IMR-90 (cell line): ENCODE data around the gene EXOC6B.

ENCODE experiments used
- CEBPB ChIP-seq: IDR thresholded peaks from 2 replicates; pipeline ENCODE4 v1.6.1; 2012; ENCODE audit warnings: low read depth, low read length, improper control_type of control experiment
- CTCF ChIP-seq: conservative IDR thresholded peaks from 2 replicates; pipeline ENCODE4 v1.5.1; 2012; ENCODE audit warnings: mild to moderate bottlenecking, low read depth, low read length, improper control_type of control experiment
- ELK1 ChIP-seq: fragments of 150-350 bp; IDR thresholded peaks from 2 replicates; pipeline ENCODE4 v1.6.1; 2016; ENCODE audit warnings: low read depth, mild to moderate bottlenecking, low read length, moderate library complexity, borderline replicate concordance
- MAFK ChIP-seq: IDR thresholded peaks from 2 replicates; pipeline ENCODE4 v1.6.1; 2012; ENCODE audit warnings: low read depth, low read length, improper control_type of control experiment
- MAZ ChIP-seq: IDR thresholded peaks from 2 replicates; pipeline ENCODE4 v1.6.1; 2012; ENCODE audit warnings: low read depth, mild to moderate bottlenecking, low read length, improper control_type of control experiment, moderate library complexity, borderline replicate concordance
- NFE2L2 ChIP-seq: fragments of 150-350 bp; IDR thresholded peaks from 2 replicates; pipeline ENCODE4 v1.6.1; 2016; ENCODE audit warnings: low read depth, mild to moderate bottlenecking, low read length
- POLR2A ChIP-seq: IDR thresholded peaks from 2 replicates; pipeline ENCODE4 v1.6.1; 2012; ENCODE audit warnings: mild to moderate bottlenecking, low read depth, low read length
- RAD21 ChIP-seq: IDR thresholded peaks from 2 replicates; pipeline ENCODE4 v1.6.1; 2012; ENCODE audit warnings: low read length, improper control_type of control experiment
- RCOR1 ChIP-seq: IDR thresholded peaks from 2 replicates; pipeline ENCODE4 v1.6.1; 2012; ENCODE audit warnings: mild to moderate bottlenecking, low read length, improper control_type of control experiment; ENCODE audit not compliant: insufficient replicate concordance
- RFX5 ChIP-seq: IDR thresholded peaks from 2 replicates; pipeline ENCODE4 v1.8.0; 2012; ENCODE audit warnings: low read depth, mild to moderate bottlenecking, low read length, moderate library complexity
- SMC3 ChIP-seq: fragments of 150-350 bp; IDR thresholded peaks from 2 replicates; pipeline ENCODE4 v1.6.1; 2016; ENCODE audit warnings: low read depth, mild to moderate bottlenecking, antibody characterized with exemption, low read length, moderate library complexity
- USF2 ChIP-seq: fragments of 150-350 bp; IDR thresholded peaks from 2 replicates; pipeline ENCODE4 v1.6.1; 2017; ENCODE audit warnings: mild to moderate bottlenecking, antibody characterized with exemption, low read length, low read depth

GRCh38 chr2:72214429-72215143 is 611.2 kb downstream of the EXOC6B start:
- no peak for TF ChIP-seq CTCF
- no peak for TF ChIP-seq RAD21
- TF ChIP-seq RFX5, result no peak
- TF ChIP-seq POLR2A, result no peak
- no peak for TF ChIP-seq USF2
- no peak for TF ChIP-seq SMC3
- no peak for TF ChIP-seq RCOR1
- TF ChIP-seq CEBPB, result peak; percentile 70; the same call in 1 of the 2 replicates
- no peak for TF ChIP-seq ELK1
- no peak for TF ChIP-seq MAZ
- TF ChIP-seq NFE2L2, result peak; percentile 80; the same call in 1 of the 2 replicates
- no peak for TF ChIP-seq MAFK
